GM12878 (cell line): ENCODE measurements around the gene DPF3. TPM values are rescaled to one million over a fixed set of nuclear protein-coding genes. Genes with fewer than 3 reads are reported as not detected.

Experiments
- ATAC-seq: fragments of 200-7000 bp; cut with Tn5 transposase; 3 replicates; pipeline ENCODE4 v1.9.1; 2020; ENCODE audit warnings: mild to moderate bottlenecking, moderate library complexity
- BruUV-seq: library from RNA; stranded (reverse); fragments of 400-500 nt; replicated peaks from 2 replicates; lab custom pipeline; 2021; lab: Mats Ljungman, UMichigan
- CTCF ChIA-PET: fragments of 300-600 bp; sonication (Branson Sonifier 250); formaldehyde crosslinking; extraction: SDS; loops from one replicate; lab custom pipeline; 2021; ENCODE audit warnings: inconsistent platforms; lab: Yijun Ruan, JAX
- POLR2A ChIA-PET: fragments of 350-600 bp; formaldehyde crosslinking; extraction: SDS; loops from one replicate; lab custom pipeline; 2021; ENCODE audit warnings: inconsistent platforms; lab: Charles Lee
- RAD21 ChIA-PET: fragments of 300-600 bp; sonication (Branson Sonifier 250); formaldehyde crosslinking; loops from one replicate; lab custom pipeline; 2023; ENCODE audit warnings: antibody characterized with exemption; ENCODE audit not compliant: unreplicated experiment; lab: Charles Lee
- SMC1A ChIA-PET: fragments of 300-600 bp; sonication (Branson Sonifier 250); formaldehyde crosslinking; loops from one replicate; lab custom pipeline; 2023; ENCODE audit not compliant: unreplicated experiment, uncharacterized antibody; lab: Charles Lee
- DNase-seq: peaks from one replicate; pipeline ENCODE4 v3.0.0-alpha.2; 2011; ENCODE audit warnings: low read depth, low spot score
- FAIRE-seq: peaks from 3 replicates; lab custom pipeline; 2011; peaks lifted over from hg19 to GRCh38; lab: Jason Lieb, UNC
- H2AFZ ChIP-seq: 2 replicates; pipeline ENCODE4 v1.6.0; 2011; ENCODE audit warnings: low read depth, low read length, control low read depth; ENCODE audit not compliant: control insufficient read depth
- H3K27ac ChIP-seq: 2 replicates; pipeline ENCODE4 v1.5.1; 2011; ENCODE audit warnings: control low read depth; ENCODE audit not compliant: control insufficient read depth, insufficient read depth
- H3K27me3 ChIP-seq, 2 experiments: replicated peaks in 1 of 2; 2 replicates each; pipeline versions ENCODE4 v1.6.0 to v1.6.1; 2011; ENCODE audit warnings: low read length in 1 of 2; ENCODE audit not compliant: control insufficient read depth in 2 of 2, insufficient read depth in 2 of 2
- H3K36me3 ChIP-seq, 2 experiments: 2 replicates each; pipeline ENCODE4 v1.5.1; 2011; ENCODE audit warnings: low read length in 1 of 2; ENCODE audit not compliant: control insufficient read depth in 2 of 2, insufficient read depth in 2 of 2
- H3K4me1 ChIP-seq: 2 replicates; pipeline ENCODE4 v1.6.1; 2011; ENCODE audit warnings: mild to moderate bottlenecking, low read length, moderate library complexity, mixed read lengths; ENCODE audit not compliant: control insufficient read depth, insufficient read depth
- H3K4me2 ChIP-seq: 2 replicates; pipeline ENCODE4 v1.6.0; 2011; ENCODE audit warnings: control low read depth; ENCODE audit not compliant: control insufficient read depth, insufficient read depth
- H3K4me3 ChIP-seq: fragments of 200-600 bp; sonication (generic); 2 replicates; pipeline ENCODE4 v1.5.1; 2016
- H3K79me2 ChIP-seq: 2 replicates; pipeline ENCODE4 v1.6.0; 2011; ENCODE audit warnings: low read length; ENCODE audit not compliant: control insufficient read depth, insufficient read depth
- H3K9ac ChIP-seq: 2 replicates; pipeline ENCODE4 v1.8.0; 2011; ENCODE audit warnings: low read length, control low read depth, mixed read lengths; ENCODE audit not compliant: control insufficient read depth, insufficient read depth
- H3K9me3 ChIP-seq: replicated peaks from 3 replicates; pipeline ENCODE4 v1.5.1; 2011; ENCODE audit warnings: mild to moderate bottlenecking, low read length; ENCODE audit not compliant: control insufficient read depth, insufficient read depth
- H4K20me1 ChIP-seq: 2 replicates; pipeline ENCODE4 v1.6.0; 2011; ENCODE audit not compliant: control insufficient read depth, insufficient read depth
- BCL11A ChIP-seq: IDR thresholded peaks from 2 replicates; pipeline ENCODE4 v1.6.1; 2011; ENCODE audit warnings: low read depth, low read length
- CEBPZ ChIP-seq: fragments of 150-350 bp; IDR thresholded peaks from 2 replicates; pipeline ENCODE4 v1.6.1; 2016; ENCODE audit warnings: low read depth, low read length
- EED ChIP-seq: sonication (generic); IDR thresholded peaks from 2 replicates; pipeline ENCODE4 v1.6.1; 2016; ENCODE audit warnings: antibody characterized with exemption, low read depth
- ETV6 ChIP-seq, 2 experiments: fragments of 450-650 bp in 1 of 2; IDR thresholded peaks in 1 of 2; conservative IDR thresholded peaks in 1 of 2; 2 replicates each; pipeline ENCODE4 v1.6.1; 2014; ENCODE audit warnings: antibody characterized with exemption in 1 of 2, borderline replicate concordance in 1 of 2, low read depth in 1 of 2, mild to moderate bottlenecking in 1 of 2, moderate library complexity in 1 of 2
- MTA2 ChIP-seq: fragments of 450-650 bp; IDR thresholded peaks from 2 replicates; pipeline ENCODE4 v1.6.1; 2016; ENCODE audit warnings: low read depth, mild to moderate bottlenecking, moderate library complexity
- MXI1 ChIP-seq: fragments of 150-350 bp; IDR thresholded peaks from 2 replicates; pipeline ENCODE4 v1.6.1; 2011; ENCODE audit warnings: low read depth, mild to moderate bottlenecking, inconsistent platforms, low read length, improper control_type of control experiment
- MYC ChIP-seq: IDR thresholded peaks from 2 replicates; pipeline ENCODE4 v1.6.1; 2011; ENCODE audit warnings: mild to moderate bottlenecking, low read length, moderate library complexity, inconsistent platforms; ENCODE audit not compliant: insufficient read depth, insufficient replicate concordance, insufficient read length, severe bottlenecking
- NBN ChIP-seq: fragments of 450-650 bp; IDR thresholded peaks from 2 replicates; pipeline ENCODE4 v1.6.1; 2016
- NKRF ChIP-seq: fragments of 450-650 bp; conservative IDR thresholded peaks from 2 replicates; pipeline ENCODE4 v1.6.1; 2017; ENCODE audit warnings: mild to moderate bottlenecking, moderate library complexity
- NR2C2 ChIP-seq: IDR thresholded peaks from 2 replicates; pipeline ENCODE4 v1.6.1; 2011; ENCODE audit warnings: borderline replicate concordance, low read depth; ENCODE audit not compliant: control insufficient read depth, insufficient read length
- PAX8 ChIP-seq: fragments of 450-650 bp; IDR thresholded peaks from 2 replicates; pipeline ENCODE4 v1.6.1; 2017; ENCODE audit warnings: mild to moderate bottlenecking, moderate library complexity
- RB1 ChIP-seq: fragments of 450-650 bp; formaldehyde crosslinking; IDR thresholded peaks from 2 replicates; pipeline ENCODE4 v1.6.1; 2017; ENCODE audit warnings: mild to moderate bottlenecking, borderline replicate concordance
- SMC3 ChIP-seq: IDR thresholded peaks from 2 replicates; pipeline ENCODE4 v1.6.1; 2011; ENCODE audit warnings: low read length, improper control_type of control experiment, borderline replicate concordance
- STAT3 ChIP-seq: IDR thresholded peaks from 2 replicates; pipeline ENCODE4 v1.6.1; 2011; ENCODE audit warnings: low read depth, low read length, improper control_type of control experiment
- SUZ12 ChIP-seq: fragments of 200-600 bp; sonication (generic); IDR thresholded peaks from one replicate; pipeline ENCODE4 v1.6.1; 2018; ENCODE audit warnings: antibody characterized with exemption, mild to moderate bottlenecking; ENCODE audit not compliant: unreplicated experiment
- TAF1 ChIP-seq: IDR thresholded peaks from 2 replicates; pipeline ENCODE4 v1.6.1; 2011; ENCODE audit warnings: mild to moderate bottlenecking, low read depth, low read length, borderline replicate concordance
- TBL1XR1 ChIP-seq: IDR thresholded peaks from 2 replicates; pipeline ENCODE4 v1.6.1; 2012; ENCODE audit warnings: low read depth, low read length, improper control_type of control experiment
- ZBED1 ChIP-seq: IDR thresholded peaks from 2 replicates; pipeline ENCODE4 v1.6.1; 2016; ENCODE audit warnings: borderline replicate concordance
- ZNF207 ChIP-seq: fragments of 450-650 bp; IDR thresholded peaks from 2 replicates; pipeline ENCODE4 v1.6.1; 2014; ENCODE audit warnings: antibody characterized with exemption, mild to moderate bottlenecking, borderline replicate concordance
- WGBS: methylation state at CpG from one replicate; pipeline ENCODE4 v1.1.6; 2016; ENCODE audit warnings: low lambda C conversion rate; ENCODE audit not compliant: insufficient replicate concordance, insufficient coverage; ENCODE audit errors: missing lambda C conversion rate; 5-methylcytosine and 5-hydroxymethylcytosine counted together
- in situ Hi-C: fragments of 300-500 bp; cut with MboI; formaldehyde crosslinking; loops from 9 replicates; pipeline ENCODE4 v1.14.3; 2018; ENCODE audit warnings: mixed read lengths
- intact Hi-C: fragments of 100-400 bp; cut with micrococcal nuclease; formaldehyde crosslinking; loops from one replicate; pipeline ENCODE4 v1.14.2; 2022; ENCODE audit not compliant: unreplicated experiment
- polyA plus RNA-seq, 11 experiments: library from polyadenylated mRNA; depleted of rRNA in 4 of 11; unstranded in 6 of 11; stranded (reverse) in 5 of 11; fragments of >200 nt; fragmentation: Nextera tagmentation in 4 of 11; fragmentation: Illumina TruSeq in 1 of 11; extraction: Ambion mirVana in 4 of 11; extraction: Trizol in 1 of 11; gene quantifications; 1 replicate in 1 of 11; 2 replicates in 10 of 11; pipeline versions ENCODE4 v1.2.1 to v1.2.3, GENCODE V29; 2011 to 2016; ENCODE audit warnings: inconsistent platforms in 2 of 11, missing spikeins in 2 of 11, low read depth in 1 of 11
- total RNA-seq, 4 experiments: library from RNA; depleted of rRNA in 3 of 4; stranded (reverse); fragments of >200 nt in 3 of 4; fragmentation: Illumina TruSeq in 1 of 4; extraction: Trizol in 1 of 4; gene quantifications; 2 replicates each; pipeline versions ENCODE4 v1.2.1 to v1.2.3, GENCODE V29; 2013 to 2021

The DPF3 gene
- total and polyA plus RNA-seq, 10 of the 15 experiments (the other 5 are each of a cell fraction or from before 2014, with no cell fraction given), result 0.69 to 8.0 (median 2.2) TPM

- intact Hi-C loops (no loop called here), in situ Hi-C loops (no loop called here)
- 83% methylated on average over 6 of the region's 6 CpGs for WGBS
- BruUV-seq, result no TSS peak
- Histone ChIP-seq H3K4me2 (no peak overlapping the region), H3K27ac (no peak overlapping the region), H4K20me1 (no peaks in the 10 kb centered on the region), H3K27me3 (no peaks in the 10 kb centered on the region; a peak in 1 of 4 replicates), H3K9me3 (no peaks in the 10 kb centered on the region), H2AFZ (no peak overlapping the region), H3K4me1 (no peaks in the 10 kb centered on the region), H3K4me3 (no peak overlapping the region), H3K79me2 (no peaks in the 10 kb centered on the region), H3K9ac (no peak overlapping the region), H3K36me3 (no peaks in the 10 kb centered on the region; a peak in 1 of 4 replicates)
- FAIRE-seq, result no peak
- RAD21 ChIA-PET, result interaction anchor here (0.9 kb wide), 1 partner anchor 220 kb away, joined by 4 read pairs; no protein-coding TSS in a partner anchor
- DNase-seq, result no peak
- CTCF ChIA-PET, result interaction anchor here (0.6 to 1.1 kb wide), 2 partner anchors 105 to 221 kb away, joined by 3 read pairs; no protein-coding TSS in a partner anchor
- POLR2A ChIA-PET, result no interaction called here
- SMC1A ChIA-PET, result interaction anchor here (0.7 to 1.2 kb wide), 4 partner anchors 18 to 172 kb away, joined by 3 to 4 read pairs (median 3); no protein-coding TSS in a partner anchor
- ATAC-seq, result no peak
- TF ChIP-seq MXI1 (no peak), PAX8 (no peak), SMC3 (no peak), NBN (no peak), RB1 (no peak), SUZ12 (no peak), NKRF (no peak), NR2C2 (no peak), TBL1XR1 (no peak), CEBPZ (no peak), TAF1 (no peak), MTA2 (no peak), ZNF207 (no peak), MYC (no peak), EED (no peak), ZBED1 (no peak), ETV6 (conservative IDR thresholded peaks at IDR 0.05 in 1 of 2, IDR thresholded peaks at IDR 0.05 in 1 of 2; ENCODE audit: borderline replicate concordance in 1 of 2, low read depth in 1 of 2) (no peak), BCL11A (no peak), STAT3 (no peak)
Observed at GRCh38 chr14:72737560-72737943, 156.3 kb downstream of the DPF3 start.
